ENCODE results near the gene SBF2.
"Not testable (repeated sequence)": the region's sequence is repeated elsewhere in the genome, so short reads cannot be mapped to it uniquely, and the experiment has no call there.

Gene SBF2

DNA sequence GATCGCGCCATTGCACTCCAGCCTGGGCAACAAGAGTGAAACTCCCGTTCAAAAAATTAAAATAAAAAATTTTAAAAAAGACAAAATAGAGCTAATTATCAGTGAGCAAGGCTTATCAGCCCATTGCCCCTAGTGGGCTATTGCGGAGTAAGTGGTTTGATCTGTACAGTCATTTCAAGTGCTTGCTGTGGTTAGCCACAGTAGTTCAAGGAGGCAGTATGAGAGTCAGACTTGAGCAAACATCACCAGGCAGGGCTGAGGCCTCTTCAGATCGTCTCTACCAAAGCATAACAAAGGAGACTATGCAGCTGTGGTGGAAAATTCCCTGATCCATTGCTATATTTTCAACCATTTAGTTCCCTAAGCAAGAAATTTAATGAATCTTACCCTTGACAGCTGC lies 4.3 kb upstream of the SBF2 start:
- DNase-seq: no peak

DNA sequence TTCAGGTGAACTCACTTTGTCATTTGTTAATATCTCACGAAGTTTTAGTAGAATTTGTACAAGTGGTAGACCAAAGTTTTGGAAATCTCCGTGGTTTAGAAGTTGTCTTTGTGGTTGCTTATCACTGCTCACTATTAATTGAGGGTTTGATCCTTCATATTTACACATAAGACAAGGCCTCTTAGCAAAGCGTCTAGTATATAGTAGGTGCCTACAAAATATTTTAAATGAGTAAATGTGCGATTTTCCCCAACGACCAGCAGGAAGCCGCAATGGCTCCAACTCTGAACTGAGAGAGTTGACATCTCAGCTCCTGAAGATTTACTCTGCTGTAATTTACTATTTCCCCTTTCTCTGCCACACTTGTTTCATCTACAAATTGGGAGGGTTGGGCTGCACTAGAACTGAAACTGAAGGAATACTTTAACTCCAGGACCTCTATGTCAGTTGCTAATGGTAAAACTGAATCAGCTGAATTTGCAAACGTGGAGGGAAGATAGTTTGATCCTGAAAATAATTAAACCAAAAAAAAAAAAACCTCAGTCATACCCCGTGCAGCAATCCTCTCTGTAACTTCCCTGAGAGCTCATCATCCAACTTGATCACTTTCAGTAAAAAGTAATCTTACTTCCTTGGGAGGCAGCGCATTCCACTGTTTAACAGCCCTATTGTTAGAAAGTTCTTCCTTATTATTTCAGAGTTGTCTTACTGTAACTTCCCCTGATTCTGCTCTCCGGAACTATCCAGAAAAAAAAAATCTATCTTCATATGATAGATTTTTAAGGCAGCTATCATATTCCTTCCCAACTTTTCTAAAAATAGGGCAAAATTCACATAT lies 1.3 kb upstream of the SBF2 start:
- no peak for DNase-seq

DNA sequence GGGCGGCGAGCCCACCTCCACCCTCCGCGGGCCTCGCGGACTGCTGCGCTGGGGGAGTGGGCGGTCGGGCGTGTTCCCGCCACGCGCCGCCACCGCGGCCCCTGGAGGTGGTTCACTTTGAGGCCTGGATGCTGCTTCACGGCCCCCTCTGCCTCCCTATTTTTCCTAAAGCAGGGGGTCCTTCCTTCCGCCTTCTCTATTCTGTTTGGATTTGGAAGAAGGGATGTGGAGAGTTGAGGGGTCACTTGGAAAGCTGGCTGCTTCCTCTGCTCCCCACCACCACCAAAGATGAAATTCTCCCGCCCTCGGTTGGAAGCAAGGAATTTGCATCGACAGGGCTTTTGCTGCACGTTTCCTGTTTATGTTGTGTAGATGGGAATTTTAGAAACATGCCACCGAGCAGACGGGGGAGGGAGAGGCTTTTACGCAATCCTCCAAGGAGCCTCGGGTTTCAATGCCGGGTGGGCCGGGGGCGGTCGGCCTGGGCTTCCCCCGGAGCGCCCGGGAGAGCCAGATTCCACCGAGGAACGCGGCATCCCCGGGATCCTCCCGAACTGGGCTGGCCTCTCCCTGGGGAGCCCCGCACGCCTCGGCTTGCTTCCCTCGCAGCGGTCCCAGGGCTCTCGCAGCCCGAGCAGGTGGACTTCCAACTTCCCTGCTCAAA lies 403 bp upstream of the SBF2 start:
- peak in 1 of 2 experiments; percentile 29 for DNase-seq

DNA sequence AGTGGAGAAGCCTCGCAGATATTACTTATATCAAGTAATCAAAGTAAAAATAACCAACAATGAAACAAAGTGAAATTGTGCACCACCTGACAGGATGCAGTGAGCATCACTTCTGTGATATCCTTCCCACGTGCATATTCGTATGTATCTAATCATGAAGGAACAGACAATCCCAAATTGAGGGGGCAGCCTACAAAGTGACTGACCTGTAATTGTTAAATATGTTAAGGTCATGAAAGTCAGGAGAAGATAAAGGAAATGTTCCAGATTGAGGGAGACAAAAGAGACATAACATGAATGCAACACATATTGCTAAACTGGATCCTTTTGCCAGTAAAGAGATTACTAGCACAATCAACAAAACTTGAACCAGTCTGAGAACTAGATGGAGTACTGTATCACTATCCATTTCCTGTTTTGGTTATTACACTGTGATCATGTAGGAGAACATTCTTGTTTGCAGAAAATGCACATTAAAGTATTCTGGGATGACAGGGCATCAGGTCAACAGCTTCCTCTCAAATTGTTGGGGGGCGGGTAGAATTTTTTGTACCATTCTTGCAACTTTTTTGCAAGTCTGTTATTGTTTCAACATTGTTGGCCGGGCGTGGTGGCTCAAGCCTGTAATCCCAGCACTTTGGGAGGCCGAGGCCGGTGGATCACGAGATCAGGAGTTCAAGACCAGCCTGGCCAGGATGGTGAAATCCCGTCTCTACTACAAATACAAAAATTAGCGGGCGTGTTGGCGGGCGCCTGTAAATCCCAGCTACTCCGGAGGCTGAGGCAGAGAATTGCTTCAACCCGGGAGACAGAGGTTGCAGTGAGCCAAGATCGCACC lies 2.0 kb downstream of the SBF2 start:
- no peak for DNase-seq

DNA sequence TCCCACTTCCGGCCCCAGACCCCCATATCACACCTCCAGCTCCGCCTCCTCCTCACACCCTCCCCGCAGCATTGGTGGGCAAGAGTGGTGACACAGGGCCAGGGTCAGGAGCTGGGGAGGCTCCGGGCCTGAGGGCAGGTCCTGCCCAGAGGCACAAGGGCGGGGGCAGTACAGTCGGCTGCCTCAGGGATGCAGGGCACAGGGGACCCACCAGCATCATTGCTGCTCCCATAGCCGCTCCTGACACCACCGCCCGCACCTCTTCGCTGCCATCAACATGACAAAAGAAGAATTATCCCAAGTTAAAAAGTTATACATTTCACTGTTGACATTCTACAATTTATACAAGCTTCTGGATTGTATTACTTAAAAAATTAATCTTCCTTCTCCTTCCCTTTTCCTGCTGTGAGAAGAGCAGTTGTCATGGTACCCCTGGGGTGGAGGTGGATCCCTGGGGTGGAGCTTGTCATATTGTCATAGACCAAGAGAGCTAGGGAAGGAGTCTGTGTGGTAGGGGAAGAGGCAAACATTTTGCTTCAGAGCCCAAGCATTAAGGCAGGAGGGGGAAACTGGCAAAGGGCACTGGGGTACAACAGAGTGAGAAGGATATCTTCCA lies 4.1 kb downstream of the SBF2 start:
- DNase-seq: no peak

DNA sequence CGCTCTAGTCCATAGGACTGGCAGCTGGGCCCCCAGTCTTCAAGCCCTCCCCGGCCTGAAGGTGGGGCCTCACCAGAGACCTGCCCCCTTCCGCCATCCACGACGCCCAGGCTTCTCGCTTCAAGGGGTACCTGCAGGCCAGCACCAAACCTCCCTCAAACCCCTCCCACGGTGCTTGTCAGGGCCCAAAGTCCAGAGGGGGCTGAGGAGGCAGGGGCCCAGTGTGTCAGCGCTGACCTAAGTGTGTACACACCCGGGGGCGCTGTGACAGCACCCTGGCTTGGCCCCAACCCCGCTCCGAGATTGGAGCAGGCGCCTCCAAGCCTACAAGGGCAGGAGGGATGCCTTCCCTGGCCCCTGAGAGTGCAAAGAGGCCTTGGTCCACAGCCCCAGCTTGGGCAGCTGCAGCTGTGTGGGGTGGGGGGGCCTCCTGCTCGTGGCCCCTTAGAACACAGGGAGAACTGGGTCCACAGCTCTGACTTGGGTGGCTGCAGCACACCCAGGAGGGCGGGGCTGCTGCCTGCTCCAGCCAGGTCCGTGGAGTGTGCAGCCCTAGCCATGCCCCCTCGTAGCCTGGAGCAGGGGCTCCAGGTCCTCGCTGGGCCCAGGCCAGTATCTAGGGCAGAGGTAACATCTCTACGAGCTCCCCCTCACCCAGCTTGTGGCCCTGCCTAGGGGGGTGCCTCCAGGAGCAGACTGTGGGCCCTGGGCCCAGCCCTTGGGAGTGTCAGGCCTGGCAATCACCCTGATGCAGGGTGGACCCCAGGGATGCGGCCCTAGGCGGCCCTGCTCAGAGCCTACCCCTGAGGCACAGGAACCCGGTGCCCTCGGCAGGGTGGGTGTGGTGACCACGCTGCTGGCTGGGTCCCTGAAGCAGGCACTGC lies 4.9 kb downstream of the SBF2 start:
- DNase-seq: no peak

DNA sequence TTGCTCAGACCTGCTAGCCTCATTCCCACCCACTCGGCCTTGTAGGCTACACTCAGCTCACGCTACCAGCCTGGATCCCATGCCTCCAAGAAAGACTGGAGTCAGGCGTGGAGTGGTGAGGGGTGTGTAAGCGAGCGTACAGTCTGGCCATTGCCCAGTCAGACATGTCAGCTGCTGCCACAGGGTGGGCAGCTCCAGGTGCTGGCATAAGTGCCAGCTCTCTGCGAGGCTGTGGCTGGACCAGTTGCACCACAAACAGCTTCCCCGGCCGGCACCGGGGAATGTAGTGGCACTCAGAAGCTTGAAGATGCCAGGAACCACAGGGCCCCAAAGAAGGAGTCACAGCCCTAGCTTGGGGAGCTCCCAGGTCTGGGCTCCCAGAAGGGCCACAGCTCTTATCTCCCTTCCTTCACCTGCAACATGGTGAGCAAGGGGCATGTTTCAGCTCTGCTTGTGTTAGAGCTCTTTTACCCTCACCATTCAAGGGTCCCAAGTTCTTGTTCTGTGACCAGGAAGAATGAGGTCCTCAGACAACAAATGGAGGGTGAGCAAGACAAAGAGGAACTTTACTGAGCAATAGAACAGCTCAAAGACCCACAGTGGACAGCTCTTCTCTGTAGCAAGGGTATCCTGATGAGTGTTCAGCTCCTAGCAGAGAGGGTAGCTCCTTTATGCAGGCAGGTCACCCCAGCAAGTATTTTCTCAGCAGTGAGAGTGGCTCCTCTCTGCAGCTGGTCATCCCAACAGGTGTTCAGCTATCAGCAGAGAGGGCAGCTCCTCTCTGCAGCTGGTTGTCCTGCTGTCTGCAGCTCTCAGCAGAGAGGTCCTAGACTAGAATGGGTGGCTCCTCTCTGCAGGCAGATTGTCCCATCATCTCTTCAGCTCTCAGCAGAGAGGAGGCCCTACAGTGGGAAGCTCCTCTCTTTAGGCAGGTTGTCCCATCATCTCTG lies 6.0 kb downstream of the SBF2 start:
- no peak for DNase-seq

DNA sequence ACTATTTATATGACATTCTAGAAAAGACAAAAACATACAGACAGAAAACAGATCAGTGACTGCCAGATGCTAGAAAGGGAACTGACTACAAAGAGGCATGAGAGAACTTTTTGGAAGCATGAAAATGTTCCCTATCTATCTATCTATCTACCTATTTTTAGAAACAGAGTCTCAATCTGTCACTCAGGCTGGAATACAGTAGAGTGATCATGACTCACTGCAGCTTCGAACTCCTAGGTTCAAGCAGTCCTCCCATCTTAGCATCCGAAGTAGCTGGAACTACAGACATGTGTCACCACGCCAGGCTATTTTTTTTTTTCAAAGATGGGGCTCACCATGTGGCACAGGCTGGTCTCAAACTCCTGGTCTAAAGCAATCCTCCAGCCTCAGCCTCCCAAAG lies 6.9 kb downstream of the SBF2 start:
- DNase-seq: no peak

DNA sequence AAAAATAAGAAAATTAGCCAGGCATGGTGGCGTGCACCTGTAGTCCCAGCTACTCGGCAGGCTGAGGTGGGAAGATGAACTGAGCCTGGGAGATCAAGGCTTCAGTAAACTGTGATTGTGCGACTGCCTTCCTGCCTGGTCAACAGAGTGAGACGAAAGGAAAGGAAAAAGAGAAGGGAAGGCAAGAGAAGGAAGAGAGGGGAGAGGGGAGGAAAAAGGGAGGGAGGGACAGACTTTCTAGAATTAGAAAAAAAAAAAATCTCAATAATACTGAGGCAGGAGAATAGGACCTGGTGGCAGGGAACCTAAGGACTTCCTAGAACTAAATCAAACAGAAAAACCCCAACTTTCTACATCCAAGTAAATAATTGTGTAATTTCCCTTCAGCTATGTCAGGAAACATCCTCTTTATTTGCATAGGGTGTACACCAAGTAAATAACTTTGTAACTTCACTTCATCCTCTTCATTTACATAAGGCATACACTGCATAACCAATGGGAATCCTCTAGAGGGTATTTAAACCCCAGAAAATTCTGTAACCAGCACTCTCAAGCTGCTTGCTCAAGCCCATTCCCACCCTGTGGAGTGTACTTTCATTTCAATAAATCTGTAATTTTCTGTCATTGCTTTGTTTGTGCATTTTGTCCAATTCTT lies 8.7 kb downstream of the SBF2 start:
- no peak for DNase-seq

DNA sequence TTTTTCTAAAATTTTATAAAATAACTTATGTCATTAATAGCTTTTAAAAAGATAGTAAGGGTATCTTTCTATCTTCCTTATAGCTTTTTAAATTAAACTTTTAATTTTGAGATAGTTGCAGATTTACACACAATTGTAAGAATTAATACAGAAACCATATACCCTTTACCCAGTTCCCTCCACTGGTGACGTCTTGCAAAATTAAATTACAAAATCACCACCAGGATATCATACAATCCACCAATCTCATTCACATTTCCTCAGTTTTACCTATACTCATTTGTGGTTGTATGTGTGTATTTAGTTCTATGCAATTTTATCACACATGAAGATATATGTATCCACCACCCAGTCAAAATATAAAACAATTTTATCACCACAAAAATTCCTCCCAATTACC lies 10.0 kb downstream of the SBF2 start:
- no peak for DNase-seq

DNA sequence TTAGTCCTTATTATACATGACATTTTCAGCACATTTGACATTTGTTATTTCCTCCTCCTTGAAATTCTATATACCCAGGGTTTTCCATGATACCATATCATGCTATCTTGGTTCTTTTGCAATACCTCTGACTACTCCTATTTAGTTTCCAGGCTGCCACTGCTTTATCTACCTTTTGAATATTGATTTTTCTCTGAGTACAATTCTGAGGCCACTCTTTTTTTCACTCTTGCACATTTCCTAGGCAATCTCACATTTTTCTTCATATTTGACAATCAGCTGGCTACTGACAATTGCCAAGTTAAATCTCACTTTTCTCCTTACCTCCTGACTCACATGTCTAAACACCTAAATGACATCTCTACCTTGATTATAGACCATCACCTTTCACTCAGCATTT lies 11.9 kb downstream of the SBF2 start:
- no peak for DNase-seq

DNA sequence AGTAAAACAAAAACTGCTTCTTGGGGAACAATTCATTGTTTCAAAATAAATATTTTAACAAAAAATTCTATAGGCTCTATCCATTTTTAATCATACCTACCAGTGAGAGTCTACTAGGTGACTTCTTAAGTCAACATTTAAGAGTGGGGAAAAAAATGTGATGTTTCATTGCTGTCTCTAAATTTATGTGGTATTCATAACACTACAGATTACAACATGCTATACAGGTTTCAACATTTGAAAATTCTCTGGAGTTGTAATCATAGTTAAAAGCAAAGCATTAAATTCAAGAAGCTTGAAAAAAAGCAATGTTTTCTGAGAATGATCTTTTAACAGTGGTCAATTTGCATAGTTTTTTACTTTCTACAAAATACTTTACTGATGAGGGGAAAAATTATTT lies 18.3 kb downstream of the SBF2 start:
- DNase-seq: no peak

DNA sequence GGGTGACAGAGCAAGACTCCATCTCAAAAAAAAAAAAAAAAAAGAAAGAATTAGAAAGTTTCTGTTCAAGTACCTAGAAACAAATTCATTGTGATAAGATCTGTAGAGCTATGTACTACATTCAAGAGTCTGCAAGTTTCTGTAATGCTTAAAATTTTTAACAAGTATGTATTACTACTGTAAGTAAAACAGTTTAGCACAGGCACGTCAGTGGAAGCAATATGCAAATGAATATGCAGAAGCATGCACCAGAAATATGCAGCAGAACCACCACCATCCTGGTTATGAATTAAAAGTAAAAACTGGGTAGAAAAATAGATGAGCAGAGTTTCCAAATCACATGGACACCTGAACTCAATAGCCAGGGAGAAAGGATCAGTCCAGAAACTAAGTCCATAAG lies 19.3 kb downstream of the SBF2 start:
- DNase-seq: no peak

DNA sequence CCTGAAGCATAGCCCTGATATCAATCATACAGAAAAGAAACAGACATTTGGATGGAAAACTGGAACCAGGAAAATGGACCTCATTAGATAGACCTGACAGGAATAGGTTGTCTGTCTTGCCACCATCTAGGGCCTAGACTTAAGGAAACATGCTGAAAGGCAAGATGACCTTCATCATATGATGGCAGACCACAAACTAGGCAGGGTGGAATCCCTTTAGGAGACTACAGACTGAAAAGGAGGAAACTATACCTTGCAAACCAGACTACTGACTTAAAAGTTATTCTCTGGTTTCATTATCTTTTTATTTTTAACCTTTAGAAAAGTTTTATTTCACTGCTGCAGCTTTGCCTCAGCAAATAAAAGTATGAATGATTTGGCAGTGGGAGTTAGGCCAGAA lies 20.3 kb downstream of the SBF2 start:
- no peak for DNase-seq

DNA sequence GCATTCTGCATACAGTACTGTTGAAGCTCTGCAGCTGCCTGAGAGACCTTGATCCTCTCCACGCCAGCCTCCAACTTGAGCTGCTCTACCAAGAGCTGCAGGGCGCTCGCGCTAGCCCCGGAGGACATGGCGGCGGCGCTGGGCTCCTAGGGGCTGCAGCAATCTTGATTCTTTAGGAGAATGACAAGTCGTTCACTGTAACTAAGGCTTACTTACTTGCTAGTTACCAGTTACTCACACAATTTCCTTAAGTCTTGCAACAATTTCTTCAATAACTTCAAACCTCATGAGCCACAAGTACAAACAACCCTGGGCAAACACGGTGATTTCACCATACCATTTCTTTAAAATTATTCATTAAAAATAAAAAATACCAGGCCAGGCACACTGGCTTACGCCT lies 21.9 kb downstream of the SBF2 start:
- no peak for DNase-seq

DNA sequence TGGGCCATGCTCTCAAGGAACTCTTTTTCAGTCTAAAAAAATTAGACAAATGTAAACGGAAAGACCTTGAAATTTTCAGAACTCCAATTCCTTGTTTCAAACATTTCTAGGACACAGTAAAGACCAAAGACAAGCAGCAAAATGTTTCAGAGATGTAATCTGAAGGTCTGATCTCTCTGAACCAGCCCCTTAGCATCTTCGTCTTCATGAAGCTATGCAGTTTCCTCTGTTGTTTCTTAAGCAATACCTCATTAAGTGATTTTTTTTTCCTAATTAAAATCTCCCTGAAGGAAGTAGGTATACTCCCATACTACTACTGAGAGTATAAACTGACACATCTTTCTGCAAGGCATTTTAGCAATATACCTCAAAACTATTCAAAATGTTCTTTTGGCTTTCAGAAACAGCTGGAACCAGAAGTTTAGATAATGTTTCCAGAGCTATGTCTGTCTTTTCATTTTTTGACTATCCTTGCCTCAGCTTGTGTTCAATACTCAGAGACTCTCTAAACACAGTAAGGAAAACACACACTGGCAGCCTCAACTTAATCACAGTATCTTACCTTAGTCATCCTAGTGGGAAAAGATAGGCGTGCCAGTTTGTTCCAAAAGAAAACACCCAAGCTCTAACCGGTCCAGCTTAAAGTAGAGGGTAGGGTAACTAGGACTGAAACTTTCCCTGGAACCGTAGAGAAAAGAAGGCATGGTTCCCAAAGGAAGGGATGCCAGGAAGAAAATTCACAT lies 25.1 kb downstream of the SBF2 start:
- DNase-seq: no peak

DNA sequence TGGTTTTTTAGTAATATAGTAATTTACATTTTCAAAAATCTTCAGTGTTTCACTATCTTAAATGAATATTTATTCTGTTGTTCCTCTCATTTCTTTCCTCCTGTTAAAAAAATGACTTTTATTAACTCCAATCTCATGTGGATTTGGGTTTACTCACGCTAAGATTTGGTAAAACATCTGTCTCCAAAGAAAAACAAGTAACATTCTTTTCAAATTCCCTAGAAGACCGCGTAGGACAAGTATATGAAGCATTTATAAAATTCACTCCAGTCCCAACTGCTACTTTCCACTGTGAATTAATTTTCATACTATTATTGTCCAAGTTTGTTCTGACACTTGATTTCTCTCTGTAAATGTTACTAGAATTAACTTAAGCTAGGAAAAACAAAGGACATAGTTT lies 26.2 kb downstream of the SBF2 start:
- no peak for DNase-seq

DNA sequence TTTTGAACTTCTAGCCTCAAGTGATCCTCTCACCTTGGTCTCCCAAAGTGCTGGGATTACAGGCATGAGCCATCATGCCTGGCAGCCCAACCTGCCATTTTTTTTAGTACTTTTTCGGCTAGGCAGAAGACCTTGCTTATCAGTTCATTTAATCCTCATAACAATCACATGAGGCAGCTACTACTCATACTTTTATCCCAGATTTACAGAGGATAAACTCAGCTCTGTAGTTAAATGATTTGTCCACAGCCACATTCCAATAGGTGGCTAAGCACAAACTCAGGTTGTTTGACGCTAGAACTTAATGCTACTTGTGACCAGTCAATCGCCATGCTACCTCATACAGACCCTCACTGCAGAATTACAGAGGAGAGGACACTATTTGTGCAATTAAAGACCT lies 28.1 kb downstream of the SBF2 start:
- no peak for DNase-seq

DNA sequence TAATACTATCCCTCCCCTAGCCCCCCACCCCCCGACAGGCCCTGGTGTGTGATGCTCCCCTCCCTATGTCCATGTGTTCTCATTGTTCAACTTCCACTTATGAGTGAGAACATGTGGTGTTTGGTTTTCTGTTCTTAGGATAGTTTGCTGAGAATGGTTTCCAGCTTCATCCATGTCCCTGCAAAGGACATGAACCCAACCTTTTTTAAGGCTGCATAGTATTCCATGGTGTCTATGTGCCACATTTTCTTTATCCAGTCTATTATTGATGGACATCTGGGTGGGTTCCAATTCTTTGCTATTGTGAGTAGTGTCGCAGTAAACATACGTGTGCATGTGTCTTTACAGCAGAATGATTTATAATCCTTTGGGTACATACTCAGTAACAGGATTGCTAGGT lies 29.3 kb downstream of the SBF2 start:
- not testable (repeated sequence) for DNase-seq

DNA sequence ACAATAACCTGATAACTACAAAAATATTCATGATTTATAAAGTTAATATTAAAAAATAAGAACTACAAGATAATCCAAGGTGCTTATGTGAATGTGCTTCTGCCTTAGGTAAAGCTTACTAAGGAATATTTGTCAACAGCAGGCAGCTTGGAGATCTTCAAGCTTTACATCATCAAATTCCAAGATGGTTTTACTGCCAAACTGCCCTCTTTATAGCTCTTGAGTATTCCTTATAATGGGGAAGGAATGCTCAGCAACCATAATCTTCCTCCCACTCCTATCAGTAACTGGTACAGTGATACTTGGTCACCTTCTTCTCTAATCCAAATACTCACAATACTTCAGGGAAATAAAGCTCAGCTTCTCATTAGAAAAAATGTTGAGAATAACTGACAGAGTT lies 30.1 kb downstream of the SBF2 start:
- no peak for DNase-seq

Measured in NCI-H1930 (cell line).